Spleen (tissue), 7 donors: Measurements from ENCODE around the gene KLK5.

Source experiments
- CTCF ChIP-seq, 11 experiments: fragments of 200-600 bp in 7 of 11; fragments of 450-650 bp in 4 of 11; sonication (generic) in 4 of 11; IDR thresholded peaks in 8 of 11; conservative IDR thresholded peaks in 3 of 11; 1 replicate in 7 of 11; 2 replicates in 4 of 11; pipeline versions ENCODE4 v1.4.0 to v1.8.0; 2016 to 2021; ENCODE audit warnings: antibody characterized with exemption in 11 of 11, inconsistent platforms in 4 of 11, mild to moderate bottlenecking in 1 of 11
- POLR2AphosphoS5 ChIP-seq, 3 donors: sonication (generic); formaldehyde crosslinking; IDR thresholded peaks; one replicate each; pipeline ENCODE4 v1.5.1; 2017; ENCODE audit warnings: antibody characterized with exemption in 3 of 3
- donor health status: DM: no; HTN: no; CAD: no; lungs with moderate emphysema.
- donor health status: DM: no; HTN: no; CAD: no.
- donor health status: DM: no; HTN: no; CAD: no.

- TF ChIP-seq CTCF (IDR thresholded peaks at IDR 0.05 in 8 of 11, conservative IDR thresholded peaks at IDR 0.05 in 3 of 11) (no peak), POLR2AphosphoS5 (IDR thresholded peaks at IDR 0.05) (no peak)
These were observed at the start of gene KLK5 for GRCh38 chr19:50952910-50953309.
